GM13976 (cell line): ENCODE data around the gene MLKL.

ENCODE experiments used
- DNase-seq: peaks from one replicate; pipeline ENCODE4 v3.0.0; 2012; ENCODE audit warnings: low spot score
- CTCF ChIP-seq: IDR thresholded peaks from 2 replicates; pipeline ENCODE4 v1.5.1; 2012; ENCODE audit warnings: borderline replicate concordance, mild to moderate bottlenecking; ENCODE audit not compliant: insufficient read depth; ENCODE audit errors: extremely low read depth, missing control alignments, control extremely low read depth
- in situ Hi-C: fragments of 300-500 bp; cut with MboI; formaldehyde crosslinking; loops from one replicate; pipeline ENCODE4 v1.12.0; 2022; ENCODE audit warnings: low sequenced_read_pairs, mixed read lengths, inconsistent platforms; ENCODE audit not compliant: unreplicated experiment

The MLKL gene

GRCh38 chr16:74745109-74745615, 44.5 kb upstream of the MLKL start:
- no peak for TF ChIP-seq CTCF
- in situ Hi-C loops, result no loop called here
- no peak for DNase-seq

GRCh38 chr16:74744566-74744965, 43.9 kb upstream of the MLKL start:
- in situ Hi-C loops, result no loop called here
- no peak for DNase-seq
- no peak for TF ChIP-seq CTCF

- in situ Hi-C loops, result no loop called here
- no peak for DNase-seq
- TF ChIP-seq CTCF, result no peak
Observed at GRCh38 chr16:74743668-74744299, 43.1 kb upstream of the MLKL start.

GRCh38 chr16:74743045-74743667, 42.5 kb upstream of the MLKL start:
- no peak for DNase-seq
- in situ Hi-C loops, result no loop called here
- TF ChIP-seq CTCF, result no peak

- in situ Hi-C loops, result no loop called here
- no peak for TF ChIP-seq CTCF
- no peak for DNase-seq
Observed at GRCh38 chr16:74742051-74742481, 41.4 kb upstream of the MLKL start.

DNA sequence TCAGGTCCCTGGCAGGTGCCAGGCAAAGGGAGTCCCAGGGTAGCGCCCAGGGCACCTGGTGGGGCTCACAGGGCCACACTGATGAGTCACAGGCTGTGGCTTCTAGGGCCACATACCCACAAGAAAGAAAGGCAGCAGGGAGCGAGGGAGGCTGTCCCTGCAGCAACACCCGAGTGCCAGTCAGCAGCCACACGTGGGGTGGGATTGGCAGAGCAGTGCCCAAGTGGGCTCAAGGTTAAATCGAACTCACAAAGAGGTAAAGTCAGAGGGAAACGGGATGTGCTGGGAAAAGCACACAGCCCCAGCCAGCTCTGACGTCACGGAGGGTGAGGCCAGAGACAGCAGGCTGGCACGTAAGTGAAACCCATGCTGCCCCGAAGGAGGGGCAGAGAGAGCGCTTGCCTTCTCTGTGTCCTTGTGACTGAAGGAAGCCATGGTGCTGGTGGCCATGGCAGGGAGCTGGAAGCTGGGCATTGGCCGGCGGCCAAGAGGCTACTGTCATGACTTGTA, 40.2 kb upstream of the MLKL start:
- no peak for DNase-seq
- in situ Hi-C loops, result no loop called here
- TF ChIP-seq CTCF, result no peak
